ENCODE results near the gene TNS3. TPM values are rescaled to one million over a fixed set of nuclear protein-coding genes. Genes with fewer than 3 reads are reported as not detected.
A peak's percentile ranks its signal among the peaks of the same experiment; 100 is the strongest.

TNS3 gene
- total RNA-seq, 4 donors from 2014 or later = 27.2 to 110 (median 47.5) TPM

DNA sequence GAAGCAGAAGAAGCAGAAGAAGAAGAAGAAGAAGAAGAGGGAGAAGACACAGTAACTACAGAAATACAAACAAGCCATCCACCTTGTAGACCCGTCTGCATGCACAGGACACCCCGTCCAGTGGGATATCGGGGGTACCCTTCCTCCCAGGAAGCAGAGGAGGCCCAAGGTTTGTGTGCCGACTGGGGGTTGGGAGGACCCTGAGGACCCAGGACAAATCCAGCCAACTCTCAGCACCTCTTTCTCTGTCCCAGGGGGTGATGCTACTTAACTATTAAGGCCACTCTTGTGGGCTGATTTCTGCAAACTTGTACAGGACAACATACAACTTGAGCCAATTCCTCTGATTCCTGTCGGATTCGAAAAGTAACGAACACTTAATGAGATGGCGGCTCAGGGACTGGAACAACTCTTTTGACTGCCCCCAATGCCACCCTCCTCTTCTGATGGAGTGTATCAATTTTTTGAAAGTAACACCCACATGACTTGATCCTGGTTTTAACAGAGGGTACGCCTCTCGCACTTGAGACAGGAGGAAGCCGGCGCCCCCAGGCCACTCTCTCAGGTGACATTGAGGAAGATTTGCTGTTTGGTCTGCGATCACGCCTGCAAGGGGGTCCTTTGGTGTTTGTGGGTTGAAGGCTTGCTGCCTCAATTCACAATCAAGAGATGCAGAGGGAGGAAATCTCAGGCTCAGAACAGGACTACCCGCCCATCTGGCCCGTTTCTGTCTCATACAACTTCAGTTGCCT lies 192.6 kb downstream of the TNS3 start:
- no peak for TF ChIP-seq POLR2A (IDR thresholded peaks at IDR 0.05)
- peak in 1 of 2 donors; percentile 11 for DNase-seq
- intact Hi-C loops (cut with DNase I; ENCODE audit: low total_unique reads) = no loop called here
- Histone ChIP-seq H3K9me3 (no peaks in the 10 kb centered on the region), H3K36me3 (no peaks in the 10 kb centered on the region), H3K27ac (no peak overlapping the region), H3K4me1 (peaks cover 5 to 9% of the 10 kb centered on the region in 2 donors), H3K4me3 (no peak overlapping the region), H3K27me3 (no peaks in the 10 kb centered on the region)

DNA sequence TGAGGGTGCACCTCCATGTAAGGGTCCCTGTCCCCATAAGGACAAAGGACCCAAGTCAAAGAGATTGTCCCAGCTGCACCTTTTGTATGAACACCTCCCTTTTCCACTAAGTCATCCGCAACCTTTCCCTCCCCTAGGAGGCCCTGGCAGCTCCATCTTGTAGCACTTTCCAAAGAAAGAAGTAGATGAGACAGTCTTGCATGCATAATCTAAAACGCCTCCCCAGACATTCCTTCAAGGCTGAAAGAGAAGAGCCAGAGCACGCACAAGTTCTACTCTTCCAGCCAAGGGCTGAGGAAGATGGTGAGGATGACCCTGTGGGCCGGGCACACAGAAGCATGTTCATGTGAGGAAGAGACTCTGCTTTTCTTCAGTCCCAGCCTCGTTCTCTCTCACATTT lies 194.4 kb downstream of the TNS3 start:
- Histone ChIP-seq H3K27me3 (no peaks in the 10 kb centered on the region), H3K36me3 (no peaks in the 10 kb centered on the region), H3K27ac (no peak overlapping the region), H3K4me1 (no peaks in the 10 kb centered on the region), H3K4me3 (no peak overlapping the region), H3K9me3 (no peaks in the 10 kb centered on the region)
- intact Hi-C loops (cut with DNase I; ENCODE audit: low total_unique reads) = no loop called here
- TF ChIP-seq, protein P1, sequence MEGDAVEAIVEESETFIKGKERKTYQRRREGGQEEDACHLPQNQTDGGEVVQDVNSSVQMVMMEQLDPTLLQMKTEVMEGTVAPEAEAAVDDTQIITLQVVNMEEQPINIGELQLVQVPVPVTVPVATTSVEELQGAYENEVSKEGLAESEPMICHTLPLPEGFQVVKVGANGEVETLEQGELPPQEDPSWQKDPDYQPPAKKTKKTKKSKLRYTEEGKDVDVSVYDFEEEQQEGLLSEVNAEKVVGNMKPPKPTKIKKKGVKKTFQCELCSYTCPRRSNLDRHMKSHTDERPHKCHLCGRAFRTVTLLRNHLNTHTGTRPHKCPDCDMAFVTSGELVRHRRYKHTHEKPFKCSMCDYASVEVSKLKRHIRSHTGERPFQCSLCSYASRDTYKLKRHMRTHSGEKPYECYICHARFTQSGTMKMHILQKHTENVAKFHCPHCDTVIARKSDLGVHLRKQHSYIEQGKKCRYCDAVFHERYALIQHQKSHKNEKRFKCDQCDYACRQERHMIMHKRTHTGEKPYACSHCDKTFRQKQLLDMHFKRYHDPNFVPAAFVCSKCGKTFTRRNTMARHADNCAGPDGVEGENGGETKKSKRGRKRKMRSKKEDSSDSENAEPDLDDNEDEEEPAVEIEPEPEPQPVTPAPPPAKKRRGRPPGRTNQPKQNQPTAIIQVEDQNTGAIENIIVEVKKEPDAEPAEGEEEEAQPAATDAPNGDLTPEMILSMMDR (IDR thresholded peaks at IDR 0.05) = no peak
- no peak for TF ChIP-seq POLR2A (IDR thresholded peaks at IDR 0.05)
- DNase-seq = no peak

GRCh38 chr7:47386273-47386835 lies 195.6 kb downstream of the TNS3 start:
- intact Hi-C loops (cut with DNase I; ENCODE audit: low total_unique reads) = no loop called here
- H3K4me1 ChIP-seq = no peaks in the 10 kb centered on the region
- H3K27ac ChIP-seq = no peak overlapping the region
- H3K27me3 ChIP-seq = no peaks in the 10 kb centered on the region
- TF ChIP-seq POLR2A (IDR thresholded peaks at IDR 0.05) = no peak
- TF ChIP-seq, protein P1 (IDR thresholded peaks at IDR 0.05) = no peak
- H3K9me3 ChIP-seq = no peaks in the 10 kb centered on the region
- no peaks in the 10 kb centered on the region for H3K36me3 ChIP-seq
- DNase-seq = no peak
- no peak overlapping the region for H3K4me3 ChIP-seq

- Histone ChIP-seq H3K9me3 (no peaks in the 10 kb centered on the region), H3K27me3 (no peaks in the 10 kb centered on the region), H3K4me1 (no peaks in the 10 kb centered on the region), H3K4me3 (no peak overlapping the region), H3K27ac (no peak overlapping the region), H3K36me3 (no peaks in the 10 kb centered on the region)
- TF ChIP-seq POLR2A (IDR thresholded peaks at IDR 0.05) = no peak
- TF ChIP-seq, protein P1 (IDR thresholded peaks at IDR 0.05) = no peak
- DNase-seq = no peak
- intact Hi-C loops (cut with DNase I; ENCODE audit: low total_unique reads) = no loop called here
These were observed 196.3 kb downstream of the TNS3 start for GRCh38 chr7:47385536-47386125.

- no peak for TF ChIP-seq POLR2A (IDR thresholded peaks at IDR 0.05)
- TF ChIP-seq, protein P1 (IDR thresholded peaks at IDR 0.05) = no peak
- H3K36me3 ChIP-seq = no peaks in the 10 kb centered on the region
- H3K27me3 ChIP-seq = no peaks in the 10 kb centered on the region
- no peak overlapping the region for H3K27ac ChIP-seq
- H3K9me3 ChIP-seq = no peaks in the 10 kb centered on the region
- no peaks in the 10 kb centered on the region for H3K4me1 ChIP-seq
- H3K4me3 ChIP-seq = no peak overlapping the region
- intact Hi-C loops (cut with DNase I; ENCODE audit: low total_unique reads) = no loop called here
- DNase-seq = no peak
These were observed 197.0 kb downstream of the TNS3 start for GRCh38 chr7:47384755-47385535.

Measured in uterus (tissue), 4 donors.